WERI-Rb-1 (cell line): ENCODE data around the gene TAF1B.

Experiments
- DNase-seq: peaks from one replicate; pipeline ENCODE4 v3.0.0-alpha.2; 2020
- H3K27ac ChIP-seq: fragments of 250-450 bp; sonication (Bioruptor Pico); 2 replicates; pipeline ENCODE4 v1.5.1; 2020; ENCODE audit warnings: mild to moderate bottlenecking, moderate library complexity
- H3K27me3 ChIP-seq: fragments of 250-450 bp; sonication (Bioruptor Pico); 2 replicates; pipeline ENCODE4 v1.5.1; 2021; ENCODE audit warnings: mild to moderate bottlenecking, low read depth, moderate library complexity; ENCODE audit not compliant: insufficient read depth, severe bottlenecking
- H3K36me3 ChIP-seq: fragments of 250-450 bp; sonication (Bioruptor Pico); 2 replicates; pipeline ENCODE4 v1.5.1; 2020; ENCODE audit warnings: mild to moderate bottlenecking, moderate library complexity
- H3K4me3 ChIP-seq: 2 replicates; pipeline ENCODE4 v1.5.1; 2011; ENCODE audit warnings: low read depth, mild to moderate bottlenecking, control low read depth, low read length
- H3K9me3 ChIP-seq: fragments of 250-450 bp; sonication (Bioruptor Pico); 2 replicates; pipeline ENCODE4 v1.5.1; 2021; ENCODE audit warnings: mild to moderate bottlenecking, moderate library complexity; ENCODE audit not compliant: severe bottlenecking
- CTCF ChIP-seq: IDR thresholded peaks from 2 replicates; pipeline ENCODE4 v1.5.1; 2011; ENCODE audit warnings: low read depth, mild to moderate bottlenecking, control low read depth, inconsistent platforms, low read length

TAF1B gene

DNA sequence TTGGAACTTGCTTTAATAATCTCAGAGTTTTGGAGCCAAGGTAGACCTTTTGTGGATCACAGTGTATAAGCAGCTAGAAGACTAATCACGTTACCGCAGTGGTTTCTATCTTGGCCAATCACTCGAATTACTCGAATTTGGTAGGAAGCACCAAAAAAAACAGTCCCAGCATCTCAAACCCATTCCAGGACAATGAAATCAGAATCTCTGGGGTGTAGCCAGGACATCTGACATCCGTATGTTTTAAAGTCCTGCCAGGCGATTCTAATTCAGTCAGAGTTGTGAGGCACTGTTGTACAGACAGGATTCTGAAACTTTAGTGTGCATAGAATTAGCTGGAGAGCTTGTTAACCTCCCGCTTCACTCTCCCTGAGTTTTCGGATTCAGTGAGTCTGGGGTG lies 139.0 kb downstream of the TAF1B start:
- H3K27ac ChIP-seq: no peak overlapping the region
- no peak for TF ChIP-seq CTCF

DNA sequence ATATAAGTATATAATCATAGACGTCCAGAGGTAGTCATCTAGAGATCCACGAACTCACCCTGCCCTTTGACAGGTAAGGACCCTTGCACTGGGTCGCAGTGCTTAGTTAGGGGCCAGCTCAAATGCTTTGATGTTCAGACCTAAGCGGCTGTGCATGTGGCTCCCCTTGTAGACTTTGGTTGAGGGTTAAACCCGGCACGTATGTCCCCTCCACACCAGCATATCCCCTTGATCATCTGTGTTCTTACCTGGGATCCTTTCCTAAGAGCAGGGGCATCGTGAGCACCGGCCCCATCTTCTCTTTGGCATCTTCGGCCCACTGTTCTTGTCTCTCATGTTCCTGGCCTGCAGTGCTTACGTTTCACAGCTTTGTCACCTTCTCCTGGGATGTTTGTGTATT lies 139.6 kb downstream of the TAF1B start:
- TF ChIP-seq CTCF: no peak
- Histone ChIP-seq H3K27me3 (no peaks in the 10 kb centered on the region), H3K27ac (no peak overlapping the region), H3K9me3 (no peaks in the 10 kb centered on the region), H3K4me3 (no peak overlapping the region), H3K36me3 (peaks cover 27% of the 10 kb centered on the region)
- no peak for DNase-seq

More for the DNA sequence above, 139.0 kb downstream of the TAF1B start:
- Histone ChIP-seq H3K4me3 (no peak overlapping the region), H3K9me3 (no peaks in the 10 kb centered on the region), H3K27me3 (no peaks in the 10 kb centered on the region), H3K36me3 (peaks cover 28% of the 10 kb centered on the region)
- DNase-seq: no peak

DNA sequence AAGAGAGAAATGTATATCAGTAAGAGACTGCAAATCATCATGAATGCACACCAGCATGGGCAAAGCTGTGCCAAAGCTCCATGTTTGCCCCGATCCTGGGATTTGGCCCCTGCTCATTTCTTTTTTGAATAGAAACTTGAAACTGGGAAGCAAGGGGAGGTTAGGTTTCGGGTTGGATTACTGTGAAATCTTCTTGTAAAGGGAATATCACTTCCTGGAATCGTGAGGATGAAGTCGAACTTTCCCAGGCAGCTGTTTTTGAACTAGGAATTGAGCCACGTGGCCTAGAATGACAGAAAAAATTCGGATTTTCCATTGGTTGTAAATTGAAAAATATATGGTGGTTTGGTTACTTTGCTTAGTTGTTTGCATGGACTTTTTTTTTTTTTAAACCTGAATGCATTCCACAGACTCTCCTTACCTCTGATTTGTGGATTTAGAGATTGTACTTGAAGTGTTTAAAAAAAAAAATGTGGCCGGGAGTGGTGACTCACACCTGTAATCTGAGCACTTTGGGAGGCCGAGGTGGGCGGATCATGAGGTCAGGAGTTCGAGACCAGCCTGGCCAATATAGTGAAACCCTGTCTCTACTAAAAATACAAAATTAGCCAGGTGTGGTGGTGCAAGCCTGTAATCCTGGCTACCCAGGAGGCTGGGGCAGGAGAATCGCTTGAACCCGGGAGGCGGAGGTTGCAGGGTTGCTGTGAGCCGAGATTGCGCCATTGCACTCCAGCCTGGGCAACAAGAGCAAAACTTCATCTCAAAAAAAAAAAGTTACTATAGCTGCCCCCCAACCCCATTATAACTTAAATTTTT lies 140.3 kb downstream of the TAF1B start:
- peaks cover 23% of the 10 kb centered on the region for H3K36me3 ChIP-seq
- H3K27me3 ChIP-seq: no peaks in the 10 kb centered on the region
- H3K27ac ChIP-seq: no peak overlapping the region
- DNase-seq: no peak
- no peak overlapping the region for H3K4me3 ChIP-seq
- no peaks in the 10 kb centered on the region for H3K9me3 ChIP-seq
- TF ChIP-seq CTCF: no peak
